Myocyte (in vitro differentiated cells): ENCODE data around the gene HOXB1. TPM values are rescaled to one million over a fixed set of nuclear protein-coding genes. Genes with fewer than 3 reads are reported as not detected.

Experiments
- DNase-seq: peaks from one replicate; pipeline ENCODE4 v3.0.0-alpha.2; 2012; ENCODE audit warnings: low read depth
- total RNA-seq: library from RNA; depleted of rRNA; stranded (reverse); fragments of >200 nt; gene quantifications from 2 replicates; pipeline ENCODE4 v1.2.3, GENCODE V29; 2014

The HOXB1 gene
- total RNA-seq, 1 donor from 2014 or later, result not detected

- DNase-seq, result no peak
Observed at GRCh38 chr17:48567646-48568354, 37.0 kb upstream of the HOXB1 start.

GRCh38 chr17:48567209-48567608 lies 36.4 kb upstream of the HOXB1 start:
- no peak for DNase-seq

- no peak for DNase-seq
Observed at GRCh38 chr17:48566717-48567116, 35.9 kb upstream of the HOXB1 start.

- DNase-seq, result no peak
Observed at GRCh38 chr17:48565925-48566710, 35.3 kb upstream of the HOXB1 start.

GRCh38 chr17:48565022-48565554 lies 34.3 kb upstream of the HOXB1 start:
- DNase-seq, result no peak

GRCh38 chr17:48564188-48565021 lies 33.6 kb upstream of the HOXB1 start:
- no peak for DNase-seq

GRCh38 chr17:48563867-48564187 lies 33.0 kb upstream of the HOXB1 start:
- DNase-seq, result no peak

- DNase-seq, result no peak
Observed at GRCh38 chr17:48563385-48563838, 32.6 kb upstream of the HOXB1 start.

- DNase-seq, result no peak
Observed at GRCh38 chr17:48562934-48563333, 32.1 kb upstream of the HOXB1 start.

GRCh38 chr17:48561884-48562810 lies 31.3 kb upstream of the HOXB1 start:
- no peak for DNase-seq

- no peak for DNase-seq
Observed at GRCh38 chr17:48559840-48560817, 29.3 kb upstream of the HOXB1 start.

- DNase-seq, result no peak
Observed at GRCh38 chr17:48559122-48559839, 28.5 kb upstream of the HOXB1 start.

- DNase-seq, result no peak
Observed at GRCh38 chr17:48558831-48559121, 28.0 kb upstream of the HOXB1 start.

GRCh38 chr17:48558057-48558830 lies 27.4 kb upstream of the HOXB1 start:
- DNase-seq, result no peak

- no peak for DNase-seq
Observed at GRCh38 chr17:48556576-48557401, 26.0 kb upstream of the HOXB1 start.

- DNase-seq, result no peak
Observed at GRCh38 chr17:48556229-48556575, 25.4 kb upstream of the HOXB1 start.
